ENCODE data around the gene CNOT6L. TPM values are rescaled to one million over a fixed set of nuclear protein-coding genes. Genes with fewer than 3 reads are reported as not detected.
A peak's percentile ranks its signal among the peaks of the same experiment; 100 is the strongest.

Gene CNOT6L
- total and polyA plus RNA-seq, 2 of the 13 experiments (the other 11 are each of a cell fraction or from before 2014, with no cell fraction given), result 7.9 to 13.5 TPM

GRCh38 chr4:77819843-77820648, 878 bp upstream of the CNOT6L start (continued):
- TF ChIP-seq, protein P1, sequence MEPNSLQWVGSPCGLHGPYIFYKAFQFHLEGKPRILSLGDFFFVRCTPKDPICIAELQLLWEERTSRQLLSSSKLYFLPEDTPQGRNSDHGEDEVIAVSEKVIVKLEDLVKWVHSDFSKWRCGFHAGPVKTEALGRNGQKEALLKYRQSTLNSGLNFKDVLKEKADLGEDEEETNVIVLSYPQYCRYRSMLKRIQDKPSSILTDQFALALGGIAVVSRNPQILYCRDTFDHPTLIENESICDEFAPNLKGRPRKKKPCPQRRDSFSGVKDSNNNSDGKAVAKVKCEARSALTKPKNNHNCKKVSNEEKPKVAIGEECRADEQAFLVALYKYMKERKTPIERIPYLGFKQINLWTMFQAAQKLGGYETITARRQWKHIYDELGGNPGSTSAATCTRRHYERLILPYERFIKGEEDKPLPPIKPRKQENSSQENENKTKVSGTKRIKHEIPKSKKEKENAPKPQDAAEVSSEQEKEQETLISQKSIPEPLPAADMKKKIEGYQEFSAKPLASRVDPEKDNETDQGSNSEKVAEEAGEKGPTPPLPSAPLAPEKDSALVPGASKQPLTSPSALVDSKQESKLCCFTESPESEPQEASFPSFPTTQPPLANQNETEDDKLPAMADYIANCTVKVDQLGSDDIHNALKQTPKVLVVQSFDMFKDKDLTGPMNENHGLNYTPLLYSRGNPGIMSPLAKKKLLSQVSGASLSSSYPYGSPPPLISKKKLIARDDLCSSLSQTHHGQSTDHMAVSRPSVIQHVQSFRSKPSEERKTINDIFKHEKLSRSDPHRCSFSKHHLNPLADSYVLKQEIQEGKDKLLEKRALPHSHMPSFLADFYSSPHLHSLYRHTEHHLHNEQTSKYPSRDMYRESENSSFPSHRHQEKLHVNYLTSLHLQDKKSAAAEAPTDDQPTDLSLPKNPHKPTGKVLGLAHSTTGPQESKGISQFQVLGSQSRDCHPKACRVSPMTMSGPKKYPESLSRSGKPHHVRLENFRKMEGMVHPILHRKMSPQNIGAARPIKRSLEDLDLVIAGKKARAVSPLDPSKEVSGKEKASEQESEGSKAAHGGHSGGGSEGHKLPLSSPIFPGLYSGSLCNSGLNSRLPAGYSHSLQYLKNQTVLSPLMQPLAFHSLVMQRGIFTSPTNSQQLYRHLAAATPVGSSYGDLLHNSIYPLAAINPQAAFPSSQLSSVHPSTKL (CRISPR knock-in tag; IDR thresholded peaks at IDR 0.05), result peak; percentile 55; the same call in 1 of the 2 replicates
- no peak for TF ChIP-seq PAWR (CRISPR knock-in tag; IDR thresholded peaks at IDR 0.05; ENCODE audit: borderline replicate concordance)
- TF ChIP-seq ZBTB34 (CRISPR knock-in tag; IDR thresholded peaks at IDR 0.05), result no peak
- peak; percentile 18; the same call in 1 of the 2 replicates for TF ChIP-seq MNT (IDR thresholded peaks at IDR 0.05)
- TF ChIP-seq REPIN1 (CRISPR knock-in tag; IDR thresholded peaks at IDR 0.05; ENCODE audit: borderline replicate concordance, low read depth), result 0 out of 2 replicates have a peak, but pooled peaks have one; percentile 45
- TF ChIP-seq ZNF709 (CRISPR knock-in tag; IDR thresholded peaks at IDR 0.05), result peak; percentile 36; the same call in 1 of the 2 replicates
- TF ChIP-seq HOMEZ (CRISPR knock-in tag; IDR thresholded peaks at IDR 0.05; ENCODE audit: low read depth), result no peak
- TF ChIP-seq, protein P2, sequence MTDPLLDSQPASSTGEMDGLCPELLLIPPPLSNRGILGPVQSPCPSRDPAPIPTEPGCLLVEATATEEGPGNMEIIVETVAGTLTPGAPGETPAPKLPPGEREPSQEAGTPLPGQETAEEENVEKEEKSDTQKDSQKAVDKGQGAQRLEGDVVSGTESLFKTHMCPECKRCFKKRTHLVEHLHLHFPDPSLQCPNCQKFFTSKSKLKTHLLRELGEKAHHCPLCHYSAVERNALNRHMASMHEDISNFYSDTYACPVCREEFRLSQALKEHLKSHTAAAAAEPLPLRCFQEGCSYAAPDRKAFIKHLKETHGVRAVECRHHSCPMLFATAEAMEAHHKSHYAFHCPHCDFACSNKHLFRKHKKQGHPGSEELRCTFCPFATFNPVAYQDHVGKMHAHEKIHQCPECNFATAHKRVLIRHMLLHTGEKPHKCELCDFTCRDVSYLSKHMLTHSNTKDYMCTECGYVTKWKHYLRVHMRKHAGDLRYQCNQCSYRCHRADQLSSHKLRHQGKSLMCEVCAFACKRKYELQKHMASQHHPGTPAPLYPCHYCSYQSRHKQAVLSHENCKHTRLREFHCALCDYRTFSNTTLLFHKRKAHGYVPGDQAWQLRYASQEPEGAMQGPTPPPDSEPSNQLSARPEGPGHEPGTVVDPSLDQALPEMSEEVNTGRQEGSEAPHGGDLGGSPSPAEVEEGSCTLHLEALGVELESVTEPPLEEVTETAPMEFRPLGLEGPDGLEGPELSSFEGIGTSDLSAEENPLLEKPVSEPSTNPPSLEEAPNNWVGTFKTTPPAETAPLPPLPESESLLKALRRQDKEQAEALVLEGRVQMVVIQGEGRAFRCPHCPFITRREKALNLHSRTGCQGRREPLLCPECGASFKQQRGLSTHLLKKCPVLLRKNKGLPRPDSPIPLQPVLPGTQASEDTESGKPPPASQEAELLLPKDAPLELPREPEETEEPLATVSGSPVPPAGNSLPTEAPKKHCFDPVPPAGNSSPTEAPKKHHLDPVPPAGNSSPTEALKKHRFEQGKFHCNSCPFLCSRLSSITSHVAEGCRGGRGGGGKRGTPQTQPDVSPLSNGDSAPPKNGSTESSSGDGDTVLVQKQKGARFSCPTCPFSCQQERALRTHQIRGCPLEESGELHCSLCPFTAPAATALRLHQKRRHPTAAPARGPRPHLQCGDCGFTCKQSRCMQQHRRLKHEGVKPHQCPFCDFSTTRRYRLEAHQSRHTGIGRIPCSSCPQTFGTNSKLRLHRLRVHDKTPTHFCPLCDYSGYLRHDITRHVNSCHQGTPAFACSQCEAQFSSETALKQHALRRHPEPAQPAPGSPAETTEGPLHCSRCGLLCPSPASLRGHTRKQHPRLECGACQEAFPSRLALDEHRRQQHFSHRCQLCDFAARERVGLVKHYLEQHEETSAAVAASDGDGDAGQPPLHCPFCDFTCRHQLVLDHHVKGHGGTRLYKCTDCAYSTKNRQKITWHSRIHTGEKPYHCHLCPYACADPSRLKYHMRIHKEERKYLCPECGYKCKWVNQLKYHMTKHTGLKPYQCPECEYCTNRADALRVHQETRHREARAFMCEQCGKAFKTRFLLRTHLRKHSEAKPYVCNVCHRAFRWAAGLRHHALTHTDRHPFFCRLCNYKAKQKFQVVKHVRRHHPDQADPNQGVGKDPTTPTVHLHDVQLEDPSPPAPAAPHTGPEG (CRISPR knock-in tag; IDR thresholded peaks at IDR 0.05), result peak; percentile 81
- TF ChIP-seq SRY (CRISPR knock-in tag; IDR thresholded peaks at IDR 0.05), result peak; percentile 84; the same call in 1 of the 2 replicates
- 0 out of 2 replicates have a peak, but pooled peaks have one; percentile 38 for TF ChIP-seq NR2F2 (IDR thresholded peaks at IDR 0.05; ENCODE audit: borderline replicate concordance, low read depth)
- TF ChIP-seq ZNF331 (CRISPR knock-in tag; IDR thresholded peaks at IDR 0.05), result peak; percentile 63; the same call in 1 of the 2 replicates
- TF ChIP-seq IRX3 (CRISPR knock-in tag; IDR thresholded peaks at IDR 0.05; ENCODE audit: borderline replicate concordance, low read depth), result 0 out of 2 replicates have a peak, but pooled peaks have one; percentile 38
- TF ChIP-seq KDM5A (IDR thresholded peaks at IDR 0.05; ENCODE audit: borderline replicate concordance, low read length), result peak; percentile 53; the same call in 1 of the 2 replicates
